ENCODE results near the gene ANKRD10. TPM values are rescaled to one million over a fixed set of nuclear protein-coding genes. Genes with fewer than 3 reads are reported as not detected.

Gene ANKRD10
- total and polyA plus RNA-seq, 10 of the 15 experiments (the other 5 are each of a cell fraction or from before 2014, with no cell fraction given), result 47.1 to 199 (median 97.2) TPM

DNA sequence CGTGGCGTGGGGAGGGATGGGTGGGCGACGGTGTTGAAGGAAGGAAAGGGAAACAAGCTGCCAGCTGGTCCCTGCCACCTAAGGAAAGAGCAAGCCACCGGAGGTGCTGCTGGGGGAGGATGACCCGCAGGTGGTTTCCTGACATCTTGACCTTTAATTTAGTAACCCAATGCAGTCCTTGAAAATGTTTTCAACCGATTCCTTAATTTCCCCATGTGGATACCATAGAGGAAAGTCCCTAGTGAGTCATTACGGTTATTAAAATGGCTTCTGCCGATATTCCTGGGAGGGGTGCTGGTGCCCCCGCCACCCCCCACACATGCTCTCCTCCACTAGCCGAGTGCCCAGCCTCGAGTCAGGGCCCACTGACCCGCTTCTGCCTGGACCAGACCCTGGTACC, 6.3 kb upstream of the ANKRD10 start (continued):
- TF ChIP-seq, protein P1, sequence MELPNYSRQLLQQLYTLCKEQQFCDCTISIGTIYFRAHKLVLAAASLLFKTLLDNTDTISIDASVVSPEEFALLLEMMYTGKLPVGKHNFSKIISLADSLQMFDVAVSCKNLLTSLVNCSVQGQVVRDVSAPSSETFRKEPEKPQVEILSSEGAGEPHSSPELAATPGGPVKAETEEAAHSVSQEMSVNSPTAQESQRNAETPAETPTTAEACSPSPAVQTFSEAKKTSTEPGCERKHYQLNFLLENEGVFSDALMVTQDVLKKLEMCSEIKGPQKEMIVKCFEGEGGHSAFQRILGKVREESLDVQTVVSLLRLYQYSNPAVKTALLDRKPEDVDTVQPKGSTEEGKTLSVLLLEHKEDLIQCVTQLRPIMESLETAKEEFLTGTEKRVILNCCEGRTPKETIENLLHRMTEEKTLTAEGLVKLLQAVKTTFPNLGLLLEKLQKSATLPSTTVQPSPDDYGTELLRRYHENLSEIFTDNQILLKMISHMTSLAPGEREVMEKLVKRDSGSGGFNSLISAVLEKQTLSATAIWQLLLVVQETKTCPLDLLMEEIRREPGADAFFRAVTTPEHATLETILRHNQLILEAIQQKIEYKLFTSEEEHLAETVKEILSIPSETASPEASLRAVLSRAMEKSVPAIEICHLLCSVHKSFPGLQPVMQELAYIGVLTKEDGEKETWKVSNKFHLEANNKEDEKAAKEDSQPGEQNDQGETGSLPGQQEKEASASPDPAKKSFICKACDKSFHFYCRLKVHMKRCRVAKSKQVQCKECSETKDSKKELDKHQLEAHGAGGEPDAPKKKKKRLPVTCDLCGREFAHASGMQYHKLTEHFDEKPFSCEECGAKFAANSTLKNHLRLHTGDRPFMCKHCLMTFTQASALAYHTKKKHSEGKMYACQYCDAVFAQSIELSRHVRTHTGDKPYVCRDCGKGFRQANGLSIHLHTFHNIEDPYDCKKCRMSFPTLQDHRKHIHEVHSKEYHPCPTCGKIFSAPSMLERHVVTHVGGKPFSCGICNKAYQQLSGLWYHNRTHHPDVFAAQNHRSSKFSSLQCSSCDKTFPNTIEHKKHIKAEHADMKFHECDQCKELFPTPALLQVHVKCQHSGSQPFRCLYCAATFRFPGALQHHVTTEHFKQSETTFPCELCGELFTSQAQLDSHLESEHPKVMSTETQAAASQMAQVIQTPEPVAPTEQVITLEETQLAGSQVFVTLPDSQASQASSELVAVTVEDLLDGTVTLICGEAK (IDR thresholded peaks at IDR 0.05; ENCODE audit: borderline replicate concordance), result no peak
- TF ChIP-seq, protein P2, sequence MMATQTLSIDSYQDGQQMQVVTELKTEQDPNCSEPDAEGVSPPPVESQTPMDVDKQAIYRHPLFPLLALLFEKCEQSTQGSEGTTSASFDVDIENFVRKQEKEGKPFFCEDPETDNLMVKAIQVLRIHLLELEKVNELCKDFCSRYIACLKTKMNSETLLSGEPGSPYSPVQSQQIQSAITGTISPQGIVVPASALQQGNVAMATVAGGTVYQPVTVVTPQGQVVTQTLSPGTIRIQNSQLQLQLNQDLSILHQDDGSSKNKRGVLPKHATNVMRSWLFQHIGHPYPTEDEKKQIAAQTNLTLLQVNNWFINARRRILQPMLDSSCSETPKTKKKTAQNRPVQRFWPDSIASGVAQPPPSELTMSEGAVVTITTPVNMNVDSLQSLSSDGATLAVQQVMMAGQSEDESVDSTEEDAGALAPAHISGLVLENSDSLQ (IDR thresholded peaks at IDR 0.05), result no peak
- no peak for TF ChIP-seq MEF2B (IDR thresholded peaks at IDR 0.05; ENCODE audit: partially characterized antibody, poor library complexity, severe bottlenecking)
- no peak for TF ChIP-seq KAT2A (conservative IDR thresholded peaks at IDR 0.05; ENCODE audit: control insufficient read depth, low read depth, low read length)
- TF ChIP-seq RCOR1 (conservative IDR thresholded peaks at IDR 0.05; ENCODE audit: low read depth, low read length), result no peak
- TF ChIP-seq, protein P3, sequence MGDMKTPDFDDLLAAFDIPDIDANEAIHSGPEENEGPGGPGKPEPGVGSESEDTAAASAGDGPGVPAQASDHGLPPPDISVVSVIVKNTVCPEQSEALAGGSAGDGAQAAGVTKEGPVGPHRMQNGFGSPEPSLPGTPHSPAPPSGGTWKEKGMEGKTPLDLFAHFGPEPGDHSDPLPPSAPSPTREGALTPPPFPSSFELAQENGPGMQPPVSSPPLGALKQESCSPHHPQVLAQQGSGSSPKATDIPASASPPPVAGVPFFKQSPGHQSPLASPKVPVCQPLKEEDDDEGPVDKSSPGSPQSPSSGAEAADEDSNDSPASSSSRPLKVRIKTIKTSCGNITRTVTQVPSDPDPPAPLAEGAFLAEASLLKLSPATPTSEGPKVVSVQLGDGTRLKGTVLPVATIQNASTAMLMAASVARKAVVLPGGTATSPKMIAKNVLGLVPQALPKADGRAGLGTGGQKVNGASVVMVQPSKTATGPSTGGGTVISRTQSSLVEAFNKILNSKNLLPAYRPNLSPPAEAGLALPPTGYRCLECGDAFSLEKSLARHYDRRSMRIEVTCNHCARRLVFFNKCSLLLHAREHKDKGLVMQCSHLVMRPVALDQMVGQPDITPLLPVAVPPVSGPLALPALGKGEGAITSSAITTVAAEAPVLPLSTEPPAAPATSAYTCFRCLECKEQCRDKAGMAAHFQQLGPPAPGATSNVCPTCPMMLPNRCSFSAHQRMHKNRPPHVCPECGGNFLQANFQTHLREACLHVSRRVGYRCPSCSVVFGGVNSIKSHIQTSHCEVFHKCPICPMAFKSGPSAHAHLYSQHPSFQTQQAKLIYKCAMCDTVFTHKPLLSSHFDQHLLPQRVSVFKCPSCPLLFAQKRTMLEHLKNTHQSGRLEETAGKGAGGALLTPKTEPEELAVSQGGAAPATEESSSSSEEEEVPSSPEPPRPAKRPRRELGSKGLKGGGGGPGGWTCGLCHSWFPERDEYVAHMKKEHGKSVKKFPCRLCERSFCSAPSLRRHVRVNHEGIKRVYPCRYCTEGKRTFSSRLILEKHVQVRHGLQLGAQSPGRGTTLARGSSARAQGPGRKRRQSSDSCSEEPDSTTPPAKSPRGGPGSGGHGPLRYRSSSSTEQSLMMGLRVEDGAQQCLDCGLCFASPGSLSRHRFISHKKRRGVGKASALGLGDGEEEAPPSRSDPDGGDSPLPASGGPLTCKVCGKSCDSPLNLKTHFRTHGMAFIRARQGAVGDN (IDR thresholded peaks at IDR 0.05), result peak; percentile 34; the same call in 1 of the 2 replicates
- TF ChIP-seq, protein P4, sequence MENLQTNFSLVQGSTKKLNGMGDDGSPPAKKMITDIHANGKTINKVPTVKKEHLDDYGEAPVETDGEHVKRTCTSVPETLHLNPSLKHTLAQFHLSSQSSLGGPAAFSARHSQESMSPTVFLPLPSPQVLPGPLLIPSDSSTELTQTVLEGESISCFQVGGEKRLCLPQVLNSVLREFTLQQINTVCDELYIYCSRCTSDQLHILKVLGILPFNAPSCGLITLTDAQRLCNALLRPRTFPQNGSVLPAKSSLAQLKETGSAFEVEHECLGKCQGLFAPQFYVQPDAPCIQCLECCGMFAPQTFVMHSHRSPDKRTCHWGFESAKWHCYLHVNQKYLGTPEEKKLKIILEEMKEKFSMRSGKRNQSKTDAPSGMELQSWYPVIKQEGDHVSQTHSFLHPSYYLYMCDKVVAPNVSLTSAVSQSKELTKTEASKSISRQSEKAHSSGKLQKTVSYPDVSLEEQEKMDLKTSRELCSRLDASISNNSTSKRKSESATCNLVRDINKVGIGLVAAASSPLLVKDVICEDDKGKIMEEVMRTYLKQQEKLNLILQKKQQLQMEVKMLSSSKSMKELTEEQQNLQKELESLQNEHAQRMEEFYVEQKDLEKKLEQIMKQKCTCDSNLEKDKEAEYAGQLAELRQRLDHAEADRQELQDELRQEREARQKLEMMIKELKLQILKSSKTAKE (IDR thresholded peaks at IDR 0.05; ENCODE audit: low read depth, poor library complexity, severe bottlenecking), result no peak
- TF ChIP-seq, protein P5, sequence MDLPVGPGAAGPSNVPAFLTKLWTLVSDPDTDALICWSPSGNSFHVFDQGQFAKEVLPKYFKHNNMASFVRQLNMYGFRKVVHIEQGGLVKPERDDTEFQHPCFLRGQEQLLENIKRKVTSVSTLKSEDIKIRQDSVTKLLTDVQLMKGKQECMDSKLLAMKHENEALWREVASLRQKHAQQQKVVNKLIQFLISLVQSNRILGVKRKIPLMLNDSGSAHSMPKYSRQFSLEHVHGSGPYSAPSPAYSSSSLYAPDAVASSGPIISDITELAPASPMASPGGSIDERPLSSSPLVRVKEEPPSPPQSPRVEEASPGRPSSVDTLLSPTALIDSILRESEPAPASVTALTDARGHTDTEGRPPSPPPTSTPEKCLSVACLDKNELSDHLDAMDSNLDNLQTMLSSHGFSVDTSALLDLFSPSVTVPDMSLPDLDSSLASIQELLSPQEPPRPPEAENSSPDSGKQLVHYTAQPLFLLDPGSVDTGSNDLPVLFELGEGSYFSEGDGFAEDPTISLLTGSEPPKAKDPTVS (IDR thresholded peaks at IDR 0.05; ENCODE audit: low read depth, low read length), result no peak
- no peak for TF ChIP-seq NRF1 (conservative IDR thresholded peaks at IDR 0.05; ENCODE audit: low read depth, low read length)
- no peak for TF ChIP-seq FOXK2 (IDR thresholded peaks at IDR 0.05)
- peak; percentile 68; the same call in 1 of the 2 replicates for TF ChIP-seq YY1 (IDR thresholded peaks at IDR 0.05; ENCODE audit: low read depth, low read length)
- no peak for TF ChIP-seq CHD4 (IDR thresholded peaks at IDR 0.05)
- TF ChIP-seq NFIC (IDR thresholded peaks at IDR 0.05; ENCODE audit: low read depth, low read length), result no peak
- no peak; the same call in 1 of the 2 replicates for TF ChIP-seq JUNB (IDR thresholded peaks at IDR 0.05)
- TF ChIP-seq, protein P6, sequence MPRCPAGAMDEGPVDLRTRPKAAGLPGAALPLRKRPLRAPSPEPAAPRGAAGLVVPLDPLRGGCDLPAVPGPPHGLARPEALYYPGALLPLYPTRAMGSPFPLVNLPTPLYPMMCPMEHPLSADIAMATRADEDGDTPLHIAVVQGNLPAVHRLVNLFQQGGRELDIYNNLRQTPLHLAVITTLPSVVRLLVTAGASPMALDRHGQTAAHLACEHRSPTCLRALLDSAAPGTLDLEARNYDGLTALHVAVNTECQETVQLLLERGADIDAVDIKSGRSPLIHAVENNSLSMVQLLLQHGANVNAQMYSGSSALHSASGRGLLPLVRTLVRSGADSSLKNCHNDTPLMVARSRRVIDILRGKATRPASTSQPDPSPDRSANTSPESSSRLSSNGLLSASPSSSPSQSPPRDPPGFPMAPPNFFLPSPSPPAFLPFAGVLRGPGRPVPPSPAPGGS (IDR thresholded peaks at IDR 0.05; ENCODE audit: borderline replicate concordance, insufficient read depth, low read depth, low read length, poor library complexity, severe bottlenecking), result peak; percentile 38
